ENCODE data around the gene HDAC8. TPM values are rescaled to one million over a fixed set of nuclear protein-coding genes. Genes with fewer than 3 reads are reported as not detected.

The HDAC8 gene
- 20.2 and 37.4 TPM in 2 replicates for total RNA-seq

DNA sequence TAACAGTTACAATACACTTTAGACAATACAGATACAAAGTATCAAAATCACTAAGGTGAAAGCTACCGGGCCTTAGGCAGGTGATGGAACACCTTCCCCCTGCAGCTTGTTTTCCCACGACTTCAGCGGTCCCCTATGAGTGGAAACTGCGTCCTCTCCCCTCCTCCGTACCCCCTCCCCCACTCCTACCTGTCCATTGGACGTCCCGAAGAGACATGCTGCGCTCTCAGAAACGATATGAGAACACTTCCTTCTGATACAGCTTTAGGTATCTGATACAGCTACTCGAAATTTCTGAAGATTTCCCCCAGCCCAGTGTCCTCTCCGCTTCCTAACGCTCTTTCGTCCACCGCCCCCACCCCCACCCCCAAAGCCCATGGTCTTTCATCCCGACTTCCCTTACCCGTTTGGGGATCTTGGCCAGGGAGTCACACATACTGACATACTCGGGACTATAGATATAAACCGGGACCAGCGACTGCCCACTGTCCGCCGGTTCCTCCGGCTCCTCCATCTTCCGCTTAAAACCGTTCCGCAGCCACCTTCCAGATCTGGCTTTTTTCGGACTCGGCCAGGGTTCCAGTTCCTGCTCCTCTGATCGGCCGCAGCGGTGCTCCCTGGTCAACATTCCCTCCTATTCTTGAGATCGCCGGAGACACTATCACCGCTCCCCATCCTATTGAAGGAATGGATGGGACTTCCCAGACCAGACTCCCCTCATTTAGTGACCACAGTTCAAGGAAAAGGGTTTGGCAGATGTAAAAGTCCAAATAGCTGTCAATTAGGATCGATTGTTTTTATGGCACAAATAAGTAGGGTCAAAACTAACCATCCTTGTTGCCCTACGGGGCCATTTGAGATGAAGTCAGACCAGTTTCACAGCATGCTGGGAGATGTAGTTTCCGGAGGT is at the start of gene HDAC8:
Gene HDAC8 (minus strand): TSS at position 596 of the 910 bp plus-strand sequence. CDS start 82 bp downstream, at position 514.

DNA sequence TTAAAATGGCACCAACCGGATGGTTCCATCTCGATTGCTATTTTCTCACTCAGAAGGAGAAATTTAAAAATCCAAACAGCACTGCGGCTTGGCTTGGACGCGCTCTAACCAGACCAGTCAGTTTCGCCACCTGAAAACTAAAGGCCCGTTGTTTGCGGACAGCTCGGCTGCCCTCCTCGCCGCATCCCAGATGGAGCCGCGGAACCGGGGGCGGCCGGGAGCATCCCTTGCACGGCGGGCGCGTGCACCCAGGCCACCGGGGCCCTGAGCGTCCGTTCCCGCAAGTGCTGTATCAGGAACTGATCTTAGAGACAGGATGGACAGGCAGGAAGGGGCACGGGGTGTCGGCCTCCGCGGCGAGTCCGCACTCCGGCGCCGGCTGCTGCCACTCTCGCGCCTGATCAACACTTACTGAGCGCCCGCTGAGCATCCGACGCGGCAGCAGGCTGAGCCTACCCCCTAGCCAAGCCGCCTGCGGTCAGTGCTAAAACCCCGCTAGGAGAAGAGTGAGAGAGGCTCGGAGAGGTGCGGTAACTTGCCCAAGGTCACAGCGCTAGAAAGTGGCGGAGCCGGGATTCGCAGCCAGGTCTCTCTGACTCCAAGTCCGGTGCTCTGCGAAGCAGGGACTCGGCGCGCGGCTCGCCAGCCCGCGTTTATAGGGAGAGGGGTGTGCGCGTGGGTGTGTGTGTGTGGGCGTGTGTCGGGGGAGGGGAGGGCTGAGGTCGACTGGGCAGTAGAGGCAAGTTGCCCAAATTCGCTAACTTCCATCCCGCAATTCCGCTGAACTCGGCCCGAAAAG is 267.2 kb downstream of the HDAC8 start, which contains the start of gene CITED1:
Gene CITED1 (minus strand): TSS at position 629 of the 799 bp plus-strand sequence. CDS start 3,045 bp downstream, outside the sequence.

Other genes with a start within 250 kb of the HDAC8 start
- gene PHKA1, start 141.5 kb upstream of the HDAC8 start, total RNA-seq = 1.9 and 7.4 TPM in 2 replicates
- not detected in 2 replicates for gene DMRTC1B, start 204.0 kb upstream of the HDAC8 start, total RNA-seq
- gene FAM236B, start 209.8 kb upstream of the HDAC8 start, total RNA-seq = not detected in 2 replicates
- not detected in 2 replicates for gene FAM236D, start 235.4 kb upstream of the HDAC8 start, total RNA-seq

All from bladder microvascular endothelial cell (primary cell).